ENCODE results near the gene EPHA7. TPM values are rescaled to one million over a fixed set of nuclear protein-coding genes. Genes with fewer than 3 reads are reported as not detected.

The EPHA7 gene
- total and polyA plus RNA-seq, 2 of the 4 experiments (the other 2 are of a cell fraction) = not detected

GRCh38 chr6:93210908-93211307 is 208.5 kb downstream of the EPHA7 start:
- no TSS peak for BruUV-seq (replicated peaks)
- dilution Hi-C loops (cut with HindIII; ENCODE audit: low sequenced_read_pairs, unreplicated experiment) = no loop called here
- POLR2A ChIA-PET (ENCODE audit: unreplicated experiment) = no interaction called here

More at GRCh38 chr6:93210908-93211307, 208.5 kb downstream of the EPHA7 start:
- H2BK5ac ChIP-seq (ENCODE audit: low read depth, low read length, poor library complexity, severe bottlenecking) = no peak overlapping the region
- peaks cover 3% of the 10 kb centered on the region; the same call in 1 of the 2 replicates for H3K9me3 ChIP-seq (ENCODE audit: control insufficient read depth, insufficient read depth, low read length)
- H3K56ac ChIP-seq (ENCODE audit: extremely low read depth, insufficient read depth, low read length) = no peak overlapping the region
- CTCF ChIA-PET = no interaction called here
- no peak overlapping the region for H4K8ac ChIP-seq (ENCODE audit: low read depth in 2 of 2, low read length in 2 of 2)
- no peaks in the 10 kb centered on the region for H3K36me3 ChIP-seq (ENCODE audit: control insufficient read depth, insufficient read depth, low read length)
- no peak overlapping the region for H3K4me2 ChIP-seq (ENCODE audit: low read depth, low read length)
- no peaks in the 10 kb centered on the region for H4K20me1 ChIP-seq (ENCODE audit: insufficient read depth, low read length)
- H3K23ac ChIP-seq (ENCODE audit: low read depth, low read length) = no peak overlapping the region
- no peak overlapping the region for H2BK20ac ChIP-seq (ENCODE audit: low read depth, low read length)
- H3K9ac ChIP-seq (ENCODE audit: low read depth, low read length) = no peak overlapping the region
- no peak overlapping the region for H2BK15ac ChIP-seq (ENCODE audit: low read depth, low read length)
- no peak overlapping the region for H4K5ac ChIP-seq (ENCODE audit: low read depth, low read length)
- no peaks in the 10 kb centered on the region for H3K79me1 ChIP-seq (ENCODE audit: low read depth in 1 of 2, low read length in 2 of 2)
- H3K4ac ChIP-seq (ENCODE audit: low read depth, low read length) = no peak overlapping the region
- intact Hi-C loops (cut with micrococcal nuclease) = no loop called here
- no peak overlapping the region for H2AK9ac ChIP-seq (replicated peaks; ENCODE audit: low read depth, low read length, poor library complexity)
- H2BK120ac ChIP-seq (ENCODE audit: low read depth, low read length) = no peak overlapping the region
- in situ Hi-C loops (cut with MboI; ENCODE audit: low sequenced_read_pairs) = no loop called here
- no peaks in the 10 kb centered on the region for H3K27me3 ChIP-seq (ENCODE audit: control insufficient read depth, insufficient read depth, low read length)
- ATAC-seq (ENCODE audit: low read depth) (no peak), DNase-seq (no peak)
- H3K27ac ChIP-seq (ENCODE audit: insufficient read depth, low read length) = no peak overlapping the region
- H3K14ac ChIP-seq (replicated peaks; ENCODE audit: low read depth, low read length) = no peak overlapping the region
- no peak overlapping the region for H3K4me3 ChIP-seq (ENCODE audit: insufficient read depth, low read depth, low read length)
- H3K9me1 ChIP-seq (ENCODE audit: insufficient read depth, low read length) = no peaks in the 10 kb centered on the region
- no peaks in the 10 kb centered on the region for H3K4me1 ChIP-seq (ENCODE audit: control insufficient read depth, insufficient read depth, low read length)
- no peak overlapping the region for H2AK5ac ChIP-seq (ENCODE audit: low read depth, low read length)
- TF ChIP-seq ELK1 (IDR thresholded peaks at IDR 0.05; ENCODE audit: borderline replicate concordance, low read depth, low read length) (no peak), BHLHE40 (IDR thresholded peaks at IDR 0.05; ENCODE audit: low read depth, low read length) (no peak), MXI1 (IDR thresholded peaks at IDR 0.05; ENCODE audit: borderline replicate concordance, low read depth, low read length) (no peak), USF2 (IDR thresholded peaks at IDR 0.05; ENCODE audit: low read depth, low read length) (no peak), POLR2A (IDR thresholded peaks at IDR 0.05; ENCODE audit: low read depth, low read length) (no peak), RCOR1 (IDR thresholded peaks at IDR 0.05; ENCODE audit: insufficient replicate concordance, low read length) (no peak), RAD21 (IDR thresholded peaks at IDR 0.05; ENCODE audit: low read length) (no peak), RFX5 (IDR thresholded peaks at IDR 0.05; ENCODE audit: low read depth, low read length) (no peak), NFE2L2 (IDR thresholded peaks at IDR 0.05; ENCODE audit: low read depth, low read length) (no peak), MAZ (IDR thresholded peaks at IDR 0.05; ENCODE audit: borderline replicate concordance, low read depth, low read length) (no peak), CEBPB (IDR thresholded peaks at IDR 0.05; ENCODE audit: low read depth, low read length) (no peak), SMC3 (IDR thresholded peaks at IDR 0.05; ENCODE audit: low read depth, low read length) (no peak), CHD1 (IDR thresholded peaks at IDR 0.05; ENCODE audit: low read depth, low read length) (no peak), CTCF (conservative IDR thresholded peaks at IDR 0.05; ENCODE audit: low read depth, low read length) (no peak), MAFK (IDR thresholded peaks at IDR 0.05; ENCODE audit: low read depth, low read length) (no peak)
- H4K91ac ChIP-seq (ENCODE audit: insufficient read depth, low read depth, low read length) = no peak overlapping the region
- no peak overlapping the region for H3K18ac ChIP-seq (ENCODE audit: low read depth, low read length)
- no peak overlapping the region for H2AFZ ChIP-seq (replicated peaks; ENCODE audit: low read length, poor library complexity)
